HEK293 (cell line): ENCODE data around the gene LMAN1L.

Source experiments
- CTCF ChIA-PET: fragments of 350-600 bp; formaldehyde crosslinking; extraction: SDS; loops from one replicate; lab custom pipeline; 2021; ENCODE audit warnings: antibody characterized with exemption; lab: Yijun Ruan, JAX
- POLR2A ChIA-PET: fragments of 300-600 bp; formaldehyde crosslinking; extraction: SDS; loops from one replicate; lab custom pipeline; 2020; ENCODE audit warnings: antibody characterized with exemption, inconsistent platforms; lab: Yijun Ruan, JAX
- H3K27ac ChIP-seq: fragments of 200-500 bp; sonication (Bioruptor generic); 2 replicates; pipeline ENCODE4 v1.5.1; 2014; ENCODE audit warnings: low read depth, low read length, control low read depth, inconsistent platforms; ENCODE audit errors: extremely low read depth
- H3K36me3 ChIP-seq, 2 experiments: fragments of 200-500 bp in 1 of 2; sonication (Bioruptor generic) in 1 of 2; 1 replicate in 1 of 2; 2 replicates in 1 of 2; pipeline ENCODE4 v1.5.1; 2014 to 2017; ENCODE audit warnings: inconsistent platforms in 2 of 2, low read length in 2 of 2; ENCODE audit not compliant: control insufficient read depth in 2 of 2, insufficient read depth in 1 of 2
- H3K4me1 ChIP-seq: fragments of 200-500 bp; sonication (Bioruptor generic); 2 replicates; pipeline ENCODE4 v1.5.1; 2014; ENCODE audit warnings: mild to moderate bottlenecking, low read length, inconsistent platforms; ENCODE audit not compliant: control insufficient read depth, insufficient read depth
- H3K4me3 ChIP-seq: 2 replicates; pipeline ENCODE4 v1.5.1; 2011; ENCODE audit warnings: low read depth, mild to moderate bottlenecking, control low read depth, low read length, moderate library complexity
- H3K9me3 ChIP-seq: fragments of 200-500 bp; sonication (Bioruptor generic); 2 replicates; pipeline ENCODE4 v1.5.1; 2014; ENCODE audit warnings: low read depth, low read length, inconsistent platforms; ENCODE audit not compliant: control insufficient read depth, insufficient read depth
- EGR2 ChIP-seq: fragments of 450-650 bp; formaldehyde crosslinking; IDR thresholded peaks from 2 replicates; pipeline ENCODE4 v1.5.1; 2016; ENCODE audit warnings: low read depth, missing biosample characterization, missing genetic modification characterization
- GLIS2 ChIP-seq: fragments of 450-650 bp; formaldehyde crosslinking; IDR thresholded peaks from 2 replicates; pipeline ENCODE4 v1.5.1; 2016; ENCODE audit warnings: missing biosample characterization, missing genetic modification characterization
- KLF9 ChIP-seq: fragments of 450-650 bp; formaldehyde crosslinking; IDR thresholded peaks from 2 replicates; pipeline ENCODE4 v1.5.1; 2016; ENCODE audit warnings: missing biosample characterization, missing genetic modification characterization, low read depth
- MYNN ChIP-seq: fragments of 450-650 bp; formaldehyde crosslinking; IDR thresholded peaks from 2 replicates; pipeline ENCODE4 v1.5.1; 2016; ENCODE audit warnings: missing biosample characterization, missing genetic modification characterization, borderline replicate concordance
- WT1 ChIP-seq: fragments of 450-650 bp; formaldehyde crosslinking; IDR thresholded peaks from 2 replicates; pipeline ENCODE4 v1.5.1; 2016; ENCODE audit warnings: missing biosample characterization, missing genetic modification characterization
- ZBTB20 ChIP-seq: fragments of 450-650 bp; formaldehyde crosslinking; IDR thresholded peaks from 2 replicates; pipeline ENCODE4 v1.5.1; 2016; ENCODE audit warnings: missing biosample characterization, missing genetic modification characterization
- ZBTB21 ChIP-seq: fragments of 450-650 bp; formaldehyde crosslinking; IDR thresholded peaks from 2 replicates; pipeline ENCODE4 v1.5.1; 2017; ENCODE audit warnings: missing biosample characterization, missing genetic modification characterization
- ZNF114 ChIP-seq: fragments of 450-650 bp; formaldehyde crosslinking; IDR thresholded peaks from 2 replicates; pipeline ENCODE4 v1.5.0; 2017; ENCODE audit warnings: missing biosample characterization, missing genetic modification characterization
- ZNF544 ChIP-seq: fragments of 450-650 bp; formaldehyde crosslinking; IDR thresholded peaks from 2 replicates; pipeline ENCODE4 v1.5.0; 2017; ENCODE audit warnings: missing biosample characterization, missing genetic modification characterization
- ZNF707 ChIP-seq: fragments of 450-650 bp; formaldehyde crosslinking; IDR thresholded peaks from 2 replicates; pipeline ENCODE4 v1.5.1; 2016; ENCODE audit warnings: missing biosample characterization, missing genetic modification characterization
- ZNF76 ChIP-seq: fragments of 450-650 bp; formaldehyde crosslinking; IDR thresholded peaks from 2 replicates; pipeline ENCODE4; 2016; ENCODE audit warnings: low read depth, missing biosample characterization, missing genetic modification characterization, borderline replicate concordance
- TF ChIP-seq, protein P1 (sequence below): fragments of 450-650 bp; formaldehyde crosslinking; IDR thresholded peaks from 2 replicates; pipeline ENCODE4 v1.5.0; 2017; ENCODE audit warnings: missing biosample characterization, missing genetic modification characterization, borderline replicate concordance
- TF ChIP-seq, protein P2 (sequence below): fragments of 450-650 bp; formaldehyde crosslinking; IDR thresholded peaks from 2 replicates; pipeline ENCODE4 v1.5.1; 2016; ENCODE audit warnings: missing biosample characterization, missing genetic modification characterization
- TF ChIP-seq, protein P3 (sequence below): fragments of 450-650 bp; formaldehyde crosslinking; IDR thresholded peaks from 2 replicates; pipeline ENCODE4 v1.5.1; 2016; ENCODE audit warnings: missing biosample characterization, missing genetic modification characterization, low read depth
- TF ChIP-seq, protein P4 (sequence below): fragments of 450-650 bp; formaldehyde crosslinking; conservative IDR thresholded peaks from 2 replicates; pipeline ENCODE4 v1.5.1; 2016; ENCODE audit warnings: low read depth, missing biosample characterization, missing genetic modification characterization

LMAN1L gene

DNA sequence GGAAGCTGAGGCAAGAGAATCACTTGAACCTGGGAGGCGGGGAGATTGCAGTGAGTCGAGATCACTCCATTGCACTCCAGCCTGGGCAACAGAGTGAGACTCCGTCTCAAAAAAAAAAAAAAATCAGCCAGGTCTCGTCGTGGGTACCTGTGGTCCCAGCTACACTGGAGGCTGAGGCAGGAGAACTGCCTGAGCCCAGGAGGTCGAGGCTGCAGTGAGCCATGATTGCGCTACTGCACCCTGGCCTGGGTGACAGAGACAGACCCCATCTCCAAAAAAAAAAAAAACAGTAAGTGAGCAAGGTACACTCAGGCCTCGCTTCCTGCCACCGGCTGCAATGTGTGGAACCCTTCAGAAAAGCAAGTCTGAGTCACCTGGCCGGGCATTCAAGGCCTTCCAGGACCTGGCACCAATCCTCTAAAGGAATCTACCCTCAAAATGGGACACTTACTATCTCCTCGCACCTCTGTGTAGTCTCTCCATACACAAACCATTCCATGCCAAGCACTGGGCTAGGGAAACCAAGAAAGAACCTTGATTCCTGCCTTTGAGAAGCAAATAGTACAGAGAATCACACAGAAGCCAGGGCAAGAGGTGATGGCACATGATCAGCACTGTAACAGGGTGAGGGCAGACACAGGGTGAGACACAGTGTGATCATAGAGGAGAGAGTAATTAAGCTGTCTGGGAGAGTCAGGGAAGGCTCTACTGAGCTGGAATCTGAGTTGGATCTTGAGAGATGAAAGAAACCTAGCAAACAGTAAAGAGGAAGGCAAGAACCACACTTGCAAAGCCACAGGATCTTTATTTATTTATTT lies 50.8 kb downstream of the LMAN1L start (continued):
- TF ChIP-seq, protein P1, sequence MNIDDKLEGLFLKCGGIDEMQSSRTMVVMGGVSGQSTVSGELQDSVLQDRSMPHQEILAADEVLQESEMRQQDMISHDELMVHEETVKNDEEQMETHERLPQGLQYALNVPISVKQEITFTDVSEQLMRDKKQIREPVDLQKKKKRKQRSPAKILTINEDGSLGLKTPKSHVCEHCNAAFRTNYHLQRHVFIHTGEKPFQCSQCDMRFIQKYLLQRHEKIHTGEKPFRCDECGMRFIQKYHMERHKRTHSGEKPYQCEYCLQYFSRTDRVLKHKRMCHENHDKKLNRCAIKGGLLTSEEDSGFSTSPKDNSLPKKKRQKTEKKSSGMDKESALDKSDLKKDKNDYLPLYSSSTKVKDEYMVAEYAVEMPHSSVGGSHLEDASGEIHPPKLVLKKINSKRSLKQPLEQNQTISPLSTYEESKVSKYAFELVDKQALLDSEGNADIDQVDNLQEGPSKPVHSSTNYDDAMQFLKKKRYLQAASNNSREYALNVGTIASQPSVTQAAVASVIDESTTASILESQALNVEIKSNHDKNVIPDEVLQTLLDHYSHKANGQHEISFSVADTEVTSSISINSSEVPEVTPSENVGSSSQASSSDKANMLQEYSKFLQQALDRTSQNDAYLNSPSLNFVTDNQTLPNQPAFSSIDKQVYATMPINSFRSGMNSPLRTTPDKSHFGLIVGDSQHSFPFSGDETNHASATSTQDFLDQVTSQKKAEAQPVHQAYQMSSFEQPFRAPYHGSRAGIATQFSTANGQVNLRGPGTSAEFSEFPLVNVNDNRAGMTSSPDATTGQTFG (tag by site-specific recombination), result no peak
- no peak for TF ChIP-seq ZNF76 (tag by site-specific recombination)
- TF ChIP-seq KLF9 (tag by site-specific recombination), result no peak
- TF ChIP-seq, protein P2, sequence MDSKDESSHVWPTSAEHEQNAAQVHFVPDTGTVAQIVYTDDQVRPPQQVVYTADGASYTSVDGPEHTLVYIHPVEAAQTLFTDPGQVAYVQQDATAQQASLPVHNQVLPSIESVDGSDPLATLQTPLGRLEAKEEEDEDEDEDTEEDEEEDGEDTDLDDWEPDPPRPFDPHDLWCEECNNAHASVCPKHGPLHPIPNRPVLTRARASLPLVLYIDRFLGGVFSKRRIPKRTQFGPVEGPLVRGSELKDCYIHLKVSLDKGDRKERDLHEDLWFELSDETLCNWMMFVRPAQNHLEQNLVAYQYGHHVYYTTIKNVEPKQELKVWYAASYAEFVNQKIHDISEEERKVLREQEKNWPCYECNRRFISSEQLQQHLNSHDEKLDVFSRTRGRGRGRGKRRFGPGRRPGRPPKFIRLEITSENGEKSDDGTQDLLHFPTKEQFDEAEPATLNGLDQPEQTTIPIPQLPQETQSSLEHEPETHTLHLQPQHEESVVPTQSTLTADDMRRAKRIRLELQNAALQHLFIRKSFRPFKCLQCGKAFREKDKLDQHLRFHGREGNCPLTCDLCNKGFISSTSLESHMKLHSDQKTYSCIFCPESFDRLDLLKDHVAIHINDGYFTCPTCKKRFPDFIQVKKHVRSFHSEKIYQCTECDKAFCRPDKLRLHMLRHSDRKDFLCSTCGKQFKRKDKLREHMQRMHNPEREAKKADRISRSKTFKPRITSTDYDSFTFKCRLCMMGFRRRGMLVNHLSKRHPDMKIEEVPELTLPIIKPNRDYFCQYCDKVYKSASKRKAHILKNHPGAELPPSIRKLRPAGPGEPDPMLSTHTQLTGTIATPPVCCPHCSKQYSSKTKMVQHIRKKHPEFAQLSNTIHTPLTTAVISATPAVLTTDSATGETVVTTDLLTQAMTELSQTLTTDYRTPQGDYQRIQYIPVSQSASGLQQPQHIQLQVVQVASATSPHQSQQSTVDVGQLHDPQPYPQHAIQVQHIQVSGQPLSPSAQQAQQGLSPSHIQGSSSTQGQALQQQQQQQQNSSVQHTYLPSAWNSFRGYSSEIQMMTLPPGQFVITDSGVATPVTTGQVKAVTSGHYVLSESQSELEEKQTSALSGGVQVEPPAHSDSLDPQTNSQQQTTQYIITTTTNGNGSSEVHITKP (tag by site-specific recombination), result no peak
- no peak for TF ChIP-seq ZBTB21 (tag by site-specific recombination)
- peak; percentile 9; the same call in 1 of the 2 replicates for TF ChIP-seq ZBTB20 (tag by site-specific recombination)
- TF ChIP-seq MYNN (tag by site-specific recombination), result no peak
- no peak for TF ChIP-seq EGR2 (tag by site-specific recombination)

DNA sequence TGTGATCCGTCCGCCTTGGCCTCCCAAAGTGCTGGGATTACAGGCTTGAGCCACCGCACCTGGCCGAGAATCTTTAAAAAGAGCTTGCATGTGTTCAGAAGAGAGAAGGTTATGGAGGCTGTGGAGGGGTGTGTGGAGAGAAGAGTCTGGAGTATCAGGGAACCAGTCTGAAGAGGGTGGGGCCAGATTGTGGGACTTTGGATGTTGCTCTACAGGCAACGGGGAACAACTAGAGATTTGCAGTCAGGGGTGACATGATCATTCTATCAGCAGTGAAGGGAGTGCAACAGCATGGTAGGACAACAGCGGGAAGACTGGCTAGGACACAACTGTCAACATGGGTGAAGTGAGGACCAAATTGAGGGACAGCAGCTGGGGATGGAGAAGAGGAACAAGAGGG lies 51.7 kb downstream of the LMAN1L start:
- Histone ChIP-seq H3K4me3 (no peak overlapping the region), H3K9me3 (no peaks in the 10 kb centered on the region), H3K36me3 (peaks cover 8 to 21% of the 10 kb centered on the region in 2 experiments; a peak in 2 of 3 replicates), H3K4me1 (peaks cover 7% of the 10 kb centered on the region; the same call in 1 of the 2 replicates), H3K27ac (no peak overlapping the region)
- CTCF ChIA-PET, result interaction anchor here (0.6 kb wide), 1 partner anchor 9 kb away, joined by 3 read pairs; no protein-coding TSS in a partner anchor
- POLR2A ChIA-PET, result interaction anchor here (0.6 to 0.7 kb wide), 2 partner anchors 17 to 104 kb away, joined by 3 to 6 read pairs; no protein-coding TSS in a partner anchor
- TF ChIP-seq ZNF114, result no peak
- TF ChIP-seq WT1 (tag by site-specific recombination), result no peak
- TF ChIP-seq KLF9 (tag by site-specific recombination), result no peak
- TF ChIP-seq ZNF707, result no peak
- TF ChIP-seq, protein P3, sequence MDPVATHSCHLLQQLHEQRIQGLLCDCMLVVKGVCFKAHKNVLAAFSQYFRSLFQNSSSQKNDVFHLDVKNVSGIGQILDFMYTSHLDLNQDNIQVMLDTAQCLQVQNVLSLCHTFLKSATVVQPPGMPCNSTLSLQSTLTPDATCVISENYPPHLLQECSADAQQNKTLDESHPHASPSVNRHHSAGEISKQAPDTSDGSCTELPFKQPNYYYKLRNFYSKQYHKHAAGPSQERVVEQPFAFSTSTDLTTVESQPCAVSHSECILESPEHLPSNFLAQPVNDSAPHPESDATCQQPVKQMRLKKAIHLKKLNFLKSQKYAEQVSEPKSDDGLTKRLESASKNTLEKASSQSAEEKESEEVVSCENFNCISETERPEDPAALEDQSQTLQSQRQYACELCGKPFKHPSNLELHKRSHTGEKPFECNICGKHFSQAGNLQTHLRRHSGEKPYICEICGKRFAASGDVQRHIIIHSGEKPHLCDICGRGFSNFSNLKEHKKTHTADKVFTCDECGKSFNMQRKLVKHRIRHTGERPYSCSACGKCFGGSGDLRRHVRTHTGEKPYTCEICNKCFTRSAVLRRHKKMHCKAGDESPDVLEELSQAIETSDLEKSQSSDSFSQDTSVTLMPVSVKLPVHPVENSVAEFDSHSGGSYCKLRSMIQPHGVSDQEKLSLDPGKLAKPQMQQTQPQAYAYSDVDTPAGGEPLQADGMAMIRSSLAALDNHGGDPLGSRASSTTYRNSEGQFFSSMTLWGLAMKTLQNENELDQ (tag by site-specific recombination), result no peak
- TF ChIP-seq, protein P4, sequence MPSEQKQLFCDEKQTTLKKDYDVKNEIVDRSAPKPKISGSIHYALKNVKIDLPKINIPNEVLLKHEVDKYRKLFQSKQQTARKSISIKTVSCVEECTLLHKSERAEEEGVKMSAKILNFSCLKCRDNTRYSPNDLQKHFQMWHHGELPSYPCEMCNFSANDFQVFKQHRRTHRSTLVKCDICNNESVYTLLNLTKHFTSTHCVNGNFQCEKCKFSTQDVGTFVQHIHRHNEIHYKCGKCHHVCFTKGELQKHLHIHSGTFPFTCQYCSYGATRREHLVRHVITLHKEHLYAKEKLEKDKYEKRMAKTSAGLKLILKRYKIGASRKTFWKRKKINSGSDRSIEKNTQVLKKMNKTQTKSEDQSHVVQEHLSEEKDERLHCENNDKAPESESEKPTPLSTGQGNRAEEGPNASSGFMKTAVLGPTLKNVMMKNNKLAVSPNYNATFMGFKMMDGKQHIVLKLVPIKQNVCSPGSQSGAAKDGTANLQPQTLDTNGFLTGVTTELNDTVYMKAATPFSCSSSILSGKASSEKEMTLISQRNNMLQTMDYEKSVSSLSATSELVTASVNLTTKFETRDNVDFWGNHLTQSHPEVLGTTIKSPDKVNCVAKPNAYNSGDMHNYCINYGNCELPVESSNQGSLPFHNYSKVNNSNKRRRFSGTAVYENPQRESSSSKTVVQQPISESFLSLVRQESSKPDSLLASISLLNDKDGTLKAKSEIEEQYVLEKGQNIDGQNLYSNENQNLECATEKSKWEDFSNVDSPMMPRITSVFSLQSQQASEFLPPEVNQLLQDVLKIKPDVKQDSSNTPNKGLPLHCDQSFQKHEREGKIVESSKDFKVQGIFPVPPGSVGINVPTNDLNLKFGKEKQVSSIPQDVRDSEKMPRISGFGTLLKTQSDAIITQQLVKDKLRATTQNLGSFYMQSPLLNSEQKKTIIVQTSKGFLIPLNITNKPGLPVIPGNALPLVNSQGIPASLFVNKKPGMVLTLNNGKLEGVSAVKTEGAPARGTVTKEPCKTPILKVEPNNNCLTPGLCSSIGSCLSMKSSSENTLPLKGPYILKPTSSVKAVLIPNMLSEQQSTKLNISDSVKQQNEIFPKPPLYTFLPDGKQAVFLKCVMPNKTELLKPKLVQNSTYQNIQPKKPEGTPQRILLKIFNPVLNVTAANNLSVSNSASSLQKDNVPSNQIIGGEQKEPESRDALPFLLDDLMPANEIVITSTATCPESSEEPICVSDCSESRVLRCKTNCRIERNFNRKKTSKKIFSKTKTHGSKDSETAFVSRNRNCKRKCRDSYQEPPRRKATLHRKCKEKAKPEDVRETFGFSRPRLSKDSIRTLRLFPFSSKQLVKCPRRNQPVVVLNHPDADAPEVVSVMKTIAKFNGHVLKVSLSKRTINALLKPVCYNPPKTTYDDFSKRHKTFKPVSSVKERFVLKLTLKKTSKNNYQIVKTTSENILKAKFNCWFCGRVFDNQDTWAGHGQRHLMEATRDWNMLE (tag by site-specific recombination), result no peak
- no peak for TF ChIP-seq ZNF544 (tag by site-specific recombination)
- no peak for TF ChIP-seq GLIS2 (tag by site-specific recombination)
